SH-SY5Y (cell line): ENCODE results near the gene KRT84.

Source experiments
- GATA2 ChIP-seq: IDR thresholded peaks from 2 replicates; pipeline ENCODE4 v1.6.1; 2011; ENCODE audit warnings: mild to moderate bottlenecking, low read depth, low read length
- GATA3 ChIP-seq: IDR thresholded peaks from 2 replicates; pipeline ENCODE4 v1.6.1; 2011; ENCODE audit warnings: low read depth, mild to moderate bottlenecking, low read length, moderate library complexity

Gene KRT84

GRCh38 chr12:52385226-52385702 lies at the start of gene KRT84:
Gene KRT84 (minus strand): TSS chr12:52385652. CDS start chr12:52385585, 67 bp downstream.
- TF ChIP-seq GATA2 (no peak), GATA3 (no peak)

- no peak for TF ChIP-seq GATA2
- no peak for TF ChIP-seq GATA3
Observed at GRCh38 chr12:52434760-52435530, 49.5 kb upstream of the KRT84 start.

GRCh38 chr12:52434081-52434733 lies 48.8 kb upstream of the KRT84 start, which contains the start of gene KRT75:
Gene KRT75 (minus strand): TSS chr12:52434371. CDS start chr12:52434304, 67 bp downstream.
- TF ChIP-seq GATA2 (no peak), GATA3 (no peak)

- TF ChIP-seq GATA3 (no peak), GATA2 (no peak)
Observed at GRCh38 chr12:52433501-52434080, 48.1 kb upstream of the KRT84 start.

- TF ChIP-seq GATA2 (no peak), GATA3 (no peak)
Observed at GRCh38 chr12:52432559-52433207, 47.2 kb upstream of the KRT84 start.

GRCh38 chr12:52428121-52428520 lies 42.7 kb upstream of the KRT84 start:
- no peak for TF ChIP-seq GATA2
- no peak for TF ChIP-seq GATA3

- TF ChIP-seq GATA2 (no peak), GATA3 (no peak)
Observed at GRCh38 chr12:52427083-52427482, 41.6 kb upstream of the KRT84 start.

GRCh38 chr12:52426034-52426433 lies 40.6 kb upstream of the KRT84 start:
- TF ChIP-seq GATA2 (no peak), GATA3 (no peak)

- TF ChIP-seq GATA2: no peak
- TF ChIP-seq GATA3: no peak
Observed at GRCh38 chr12:52425466-52425865, 40.0 kb upstream of the KRT84 start.

GRCh38 chr12:52423661-52424500 lies 38.4 kb upstream of the KRT84 start:
- TF ChIP-seq GATA2 (no peak), GATA3 (no peak)

GRCh38 chr12:52423035-52423434 lies 37.6 kb upstream of the KRT84 start:
- TF ChIP-seq GATA3 (no peak), GATA2 (no peak)

GRCh38 chr12:52419656-52420055 lies 34.2 kb upstream of the KRT84 start:
- TF ChIP-seq GATA3 (no peak), GATA2 (no peak)

GRCh38 chr12:52418576-52419110 lies 33.2 kb upstream of the KRT84 start:
- TF ChIP-seq GATA3 (no peak), GATA2 (no peak)

- TF ChIP-seq GATA3: no peak
- no peak for TF ChIP-seq GATA2
Observed at GRCh38 chr12:52417740-52418139, 32.3 kb upstream of the KRT84 start.
